ENCODE results near the gene RNF10. TPM values are rescaled to one million over a fixed set of nuclear protein-coding genes. Genes with fewer than 3 reads are reported as not detected.

The RNF10 gene
- total RNA-seq, 6 experiments from 2014 or later: 70.8 to 111 (median 90.2) TPM

DNA sequence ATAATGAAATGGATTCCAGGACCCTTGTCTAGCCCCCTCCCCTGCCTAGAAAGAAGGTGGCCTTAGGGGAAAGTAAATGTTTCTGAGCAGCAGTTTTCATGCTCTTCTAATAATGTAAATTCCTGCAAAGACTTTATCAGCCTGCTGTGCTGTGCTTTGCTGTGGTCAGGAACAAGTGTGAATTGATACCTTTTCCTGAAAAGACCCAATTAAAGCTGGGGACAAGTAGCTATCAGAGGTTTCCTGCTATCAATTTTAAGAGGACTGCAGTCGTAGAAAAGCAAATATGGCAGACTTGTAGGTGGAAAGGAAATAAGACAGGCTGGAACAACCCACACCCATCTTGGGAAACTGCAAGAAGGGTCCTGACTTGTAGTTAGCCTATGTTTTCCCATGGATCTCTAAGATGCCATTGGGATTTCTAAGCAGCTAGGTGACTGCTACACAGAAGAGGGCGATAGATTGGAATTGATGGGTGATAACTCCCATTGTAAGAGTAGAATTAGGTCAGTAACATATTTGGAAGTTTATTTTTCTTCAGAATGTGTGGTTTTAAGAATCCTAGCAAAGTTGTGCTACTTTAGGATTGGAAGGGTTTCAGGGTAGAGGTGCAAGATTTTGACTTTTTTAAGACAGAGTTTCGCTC lies 35.2 kb upstream of the RNF10 start:
- no peak for TF ChIP-seq POLR2A (IDR thresholded peaks at IDR 0.05)
- TF ChIP-seq, protein P1, sequence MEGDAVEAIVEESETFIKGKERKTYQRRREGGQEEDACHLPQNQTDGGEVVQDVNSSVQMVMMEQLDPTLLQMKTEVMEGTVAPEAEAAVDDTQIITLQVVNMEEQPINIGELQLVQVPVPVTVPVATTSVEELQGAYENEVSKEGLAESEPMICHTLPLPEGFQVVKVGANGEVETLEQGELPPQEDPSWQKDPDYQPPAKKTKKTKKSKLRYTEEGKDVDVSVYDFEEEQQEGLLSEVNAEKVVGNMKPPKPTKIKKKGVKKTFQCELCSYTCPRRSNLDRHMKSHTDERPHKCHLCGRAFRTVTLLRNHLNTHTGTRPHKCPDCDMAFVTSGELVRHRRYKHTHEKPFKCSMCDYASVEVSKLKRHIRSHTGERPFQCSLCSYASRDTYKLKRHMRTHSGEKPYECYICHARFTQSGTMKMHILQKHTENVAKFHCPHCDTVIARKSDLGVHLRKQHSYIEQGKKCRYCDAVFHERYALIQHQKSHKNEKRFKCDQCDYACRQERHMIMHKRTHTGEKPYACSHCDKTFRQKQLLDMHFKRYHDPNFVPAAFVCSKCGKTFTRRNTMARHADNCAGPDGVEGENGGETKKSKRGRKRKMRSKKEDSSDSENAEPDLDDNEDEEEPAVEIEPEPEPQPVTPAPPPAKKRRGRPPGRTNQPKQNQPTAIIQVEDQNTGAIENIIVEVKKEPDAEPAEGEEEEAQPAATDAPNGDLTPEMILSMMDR (IDR thresholded peaks at IDR 0.05): no peak

GRCh38 chr12:120500581-120500980 lies 33.6 kb upstream of the RNF10 start:
- WGBS (ENCODE audit: insufficient coverage, low coverage, low lambda C conversion rate, missing lambda C conversion rate): 82% methylated on average over 1 of the region's 1 CpG
- H3K4me3 ChIP-seq: no peak overlapping the region
- no peak for TF ChIP-seq POLR2A (IDR thresholded peaks at IDR 0.05)
- TF ChIP-seq, protein P1 (IDR thresholded peaks at IDR 0.05): no peak
- no peaks in the 10 kb centered on the region for H3K9me3 ChIP-seq
- H3K27ac ChIP-seq: no peak overlapping the region
- peaks cover 0 to 9% (median 0%) of the 10 kb centered on the region in 4 donors for H3K4me1 ChIP-seq
- no peak for ATAC-seq
- H3K36me3 ChIP-seq: peaks cover 0 to 52% (median 11%) of the 10 kb centered on the region in 4 donors
- intact Hi-C loops (cut with DNase I): no loop called here
- no peak for DNase-seq
- H3K27me3 ChIP-seq: no peaks in the 10 kb centered on the region

More for the DNA sequence above, 35.2 kb upstream of the RNF10 start:
- no peak for DNase-seq
- H3K9me3 ChIP-seq: no peaks in the 10 kb centered on the region
- no peak overlapping the region for H3K4me3 ChIP-seq
- peaks cover 0 to 41% (median 11%) of the 10 kb centered on the region in 4 donors for H3K36me3 ChIP-seq
- no peak overlapping the region for H3K27ac ChIP-seq
- intact Hi-C loops (cut with DNase I): no loop called here
- 87% methylated on average over 3 of the region's 3 CpGs for WGBS (ENCODE audit: insufficient coverage, low coverage, low lambda C conversion rate, missing lambda C conversion rate)
- no peaks in the 10 kb centered on the region for H3K27me3 ChIP-seq
- no peak for ATAC-seq
- H3K4me1 ChIP-seq: peaks cover 0 to 16% (median under 1%) of the 10 kb centered on the region in 4 donors

GRCh38 chr12:120504587-120504986 lies 29.6 kb upstream of the RNF10 start:
- peaks cover 0 to 60% (median 4%) of the 10 kb centered on the region in 4 donors for H3K36me3 ChIP-seq
- H3K27ac ChIP-seq: no peak overlapping the region
- DNase-seq (no peak), ATAC-seq (no peak)
- no peaks in the 10 kb centered on the region for H3K4me1 ChIP-seq
- H3K9me3 ChIP-seq: no peaks in the 10 kb centered on the region
- no peak overlapping the region for H3K4me3 ChIP-seq
- TF ChIP-seq, protein P1 (IDR thresholded peaks at IDR 0.05): no peak
- TF ChIP-seq POLR2A (IDR thresholded peaks at IDR 0.05): no peak
- intact Hi-C loops (cut with DNase I): no loop called here
- H3K27me3 ChIP-seq: no peaks in the 10 kb centered on the region
- WGBS (ENCODE audit: insufficient coverage, low coverage, low lambda C conversion rate, missing lambda C conversion rate): 80% methylated on average over 3 of the region's 4 CpGs

DNA sequence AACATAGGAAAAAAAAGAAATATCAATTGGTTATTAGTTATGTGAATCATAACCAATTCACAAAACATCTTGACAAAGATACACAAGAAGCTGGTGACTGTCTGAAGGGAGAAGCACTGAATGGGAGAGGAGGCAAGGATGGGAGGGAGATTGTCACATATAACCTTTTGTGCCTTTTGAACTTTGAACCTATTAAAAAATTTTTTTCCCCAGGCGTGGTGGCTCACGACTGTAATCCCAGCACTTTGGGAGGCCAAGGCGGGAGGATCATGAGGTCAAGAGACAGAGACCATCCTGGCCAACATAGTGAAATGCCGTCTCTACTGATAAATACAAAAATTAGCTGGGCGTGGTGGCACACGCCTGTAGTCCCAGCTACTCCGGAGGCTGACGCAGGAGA lies 25.6 kb upstream of the RNF10 start:
- intact Hi-C loops (cut with DNase I): no loop called here
- ATAC-seq (no peak), DNase-seq (no peak)
- Histone ChIP-seq H3K9me3 (no peaks in the 10 kb centered on the region), H3K4me3 (no peak overlapping the region), H3K4me1 (no peaks in the 10 kb centered on the region), H3K27ac (no peak overlapping the region), H3K27me3 (no peaks in the 10 kb centered on the region), H3K36me3 (peaks cover 0 to 64% (median 9%) of the 10 kb centered on the region in 4 donors)
- TF ChIP-seq POLR2A (IDR thresholded peaks at IDR 0.05): no peak
- TF ChIP-seq, protein P1 (IDR thresholded peaks at IDR 0.05): no peak
- WGBS (ENCODE audit: insufficient coverage, low coverage, low lambda C conversion rate, missing lambda C conversion rate): 80% methylated on average over 3 of the region's 8 CpGs
